OCI-LY1 (cell line): ENCODE results near the gene LAMB3.

Experiments
- EZH2 ChIP-seq: fragments of 200-600 bp; sonication (generic), shearing (Covaris generic); IDR thresholded peaks from 2 replicates; pipeline ENCODE4 v1.8.0; 2017; ENCODE audit warnings: borderline replicate concordance, mixed run types, mild to moderate bottlenecking, antibody characterized with exemption, low read length, moderate library complexity, mixed read lengths
- TF ChIP-seq, protein P1 (sequence below): fragments of 200-600 bp; sonication (generic), shearing (Covaris generic); IDR thresholded peaks from 2 replicates; pipeline ENCODE4 v1.5.1; 2017; ENCODE audit warnings: mild to moderate bottlenecking, antibody characterized with exemption, low read length, moderate library complexity, mixed read lengths

DNA sequence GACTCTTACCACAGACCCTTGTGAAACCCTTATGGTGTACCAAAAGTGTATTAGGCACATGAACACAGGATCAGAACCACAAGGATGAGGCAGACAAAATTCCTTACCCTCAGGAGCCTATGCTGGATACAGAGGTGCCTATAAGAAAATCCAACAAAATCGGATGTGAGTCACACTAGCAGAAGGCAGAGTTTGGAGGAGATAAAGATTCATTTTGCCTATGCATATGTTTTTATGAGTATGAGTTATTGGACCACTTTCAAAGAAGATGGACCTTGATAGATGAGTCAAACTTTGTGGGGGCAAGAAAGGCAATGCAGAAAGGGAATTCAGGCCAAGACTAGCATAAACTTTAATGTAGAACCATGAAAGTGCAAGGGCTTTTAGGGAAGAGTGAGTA is 51.7 kb downstream of the LAMB3 start:
- TF ChIP-seq, protein P1, sequence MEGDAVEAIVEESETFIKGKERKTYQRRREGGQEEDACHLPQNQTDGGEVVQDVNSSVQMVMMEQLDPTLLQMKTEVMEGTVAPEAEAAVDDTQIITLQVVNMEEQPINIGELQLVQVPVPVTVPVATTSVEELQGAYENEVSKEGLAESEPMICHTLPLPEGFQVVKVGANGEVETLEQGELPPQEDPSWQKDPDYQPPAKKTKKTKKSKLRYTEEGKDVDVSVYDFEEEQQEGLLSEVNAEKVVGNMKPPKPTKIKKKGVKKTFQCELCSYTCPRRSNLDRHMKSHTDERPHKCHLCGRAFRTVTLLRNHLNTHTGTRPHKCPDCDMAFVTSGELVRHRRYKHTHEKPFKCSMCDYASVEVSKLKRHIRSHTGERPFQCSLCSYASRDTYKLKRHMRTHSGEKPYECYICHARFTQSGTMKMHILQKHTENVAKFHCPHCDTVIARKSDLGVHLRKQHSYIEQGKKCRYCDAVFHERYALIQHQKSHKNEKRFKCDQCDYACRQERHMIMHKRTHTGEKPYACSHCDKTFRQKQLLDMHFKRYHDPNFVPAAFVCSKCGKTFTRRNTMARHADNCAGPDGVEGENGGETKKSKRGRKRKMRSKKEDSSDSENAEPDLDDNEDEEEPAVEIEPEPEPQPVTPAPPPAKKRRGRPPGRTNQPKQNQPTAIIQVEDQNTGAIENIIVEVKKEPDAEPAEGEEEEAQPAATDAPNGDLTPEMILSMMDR, result no peak
- TF ChIP-seq EZH2, result no peak
